ENCODE data around the gene GPR62.

GPR62 gene

GRCh38 chr3:51938780-51939425 lies 16.3 kb upstream of the GPR62 start:
- DNase-seq (ENCODE audit: low spot score), result no peak

- DNase-seq (ENCODE audit: low spot score), result no peak
Observed at GRCh38 chr3:51940648-51941462, 14.3 kb upstream of the GPR62 start.

- DNase-seq (ENCODE audit: low spot score), result no peak
Observed at GRCh38 chr3:51941463-51941797, 13.8 kb upstream of the GPR62 start.

GRCh38 chr3:51941798-51942602 lies 13.2 kb upstream of the GPR62 start, which contains the start of the genes PARP3 and RRP9:
Gene PARP3 (plus strand): TSS chr3:51942363. CDS start chr3:51943356, 993 bp downstream.
Gene RRP9 (minus strand): TSS chr3:51941904. CDS start chr3:51941867, 37 bp downstream.
- DNase-seq (ENCODE audit: low spot score), result peak; percentile 99

GRCh38 chr3:51942603-51943450 lies 12.4 kb upstream of the GPR62 start:
- DNase-seq (ENCODE audit: low spot score), result peak; percentile 53

- DNase-seq (ENCODE audit: low spot score), result no peak
Observed at GRCh38 chr3:51943451-51944391, 11.5 kb upstream of the GPR62 start.

GRCh38 chr3:51944451-51945021 lies 10.6 kb upstream of the GPR62 start:
- DNase-seq (ENCODE audit: low spot score), result no peak

- DNase-seq (ENCODE audit: low spot score), result no peak
Observed at GRCh38 chr3:51945031-51945840, 9.9 kb upstream of the GPR62 start.

- DNase-seq (ENCODE audit: low spot score), result no peak
Observed at GRCh38 chr3:51945926-51946705, 9.1 kb upstream of the GPR62 start.

GRCh38 chr3:51946796-51947195 lies 8.4 kb upstream of the GPR62 start:
- DNase-seq (ENCODE audit: low spot score), result no peak

- no peak for DNase-seq (ENCODE audit: low spot score)
Observed at GRCh38 chr3:51947215-51947900, 7.8 kb upstream of the GPR62 start.

- DNase-seq (ENCODE audit: low spot score), result no peak
Observed at GRCh38 chr3:51948016-51948580, 7.1 kb upstream of the GPR62 start.

- no peak for DNase-seq (ENCODE audit: low spot score)
Observed at GRCh38 chr3:51949121-51949520, 6.1 kb upstream of the GPR62 start.

GRCh38 chr3:51950899-51951298 lies 4.3 kb upstream of the GPR62 start:
- DNase-seq (ENCODE audit: low spot score), result no peak

GRCh38 chr3:51953445-51953844 lies 1.7 kb upstream of the GPR62 start:
- no peak for DNase-seq (ENCODE audit: low spot score)

GRCh38 chr3:51954105-51954504 lies 1.1 kb upstream of the GPR62 start:
- DNase-seq (ENCODE audit: low spot score), result no peak

- DNase-seq (ENCODE audit: low spot score), result no peak
Observed at GRCh38 chr3:51954713-51955112, 468 bp upstream of the GPR62 start.
